Erythroblast (primary cell): ENCODE data around the gene KCTD10.

Source experiments
- GATA1 ChIP-seq: IDR thresholded peaks from 2 replicates; pipeline ENCODE4 v1.6.1; 2011; ENCODE audit warnings: low read depth, mild to moderate bottlenecking, control low read depth, low read length, moderate library complexity
- POLR2A ChIP-seq: IDR thresholded peaks from 2 replicates; pipeline ENCODE4 v1.6.1; 2011; ENCODE audit warnings: mild to moderate bottlenecking, low read length

DNA sequence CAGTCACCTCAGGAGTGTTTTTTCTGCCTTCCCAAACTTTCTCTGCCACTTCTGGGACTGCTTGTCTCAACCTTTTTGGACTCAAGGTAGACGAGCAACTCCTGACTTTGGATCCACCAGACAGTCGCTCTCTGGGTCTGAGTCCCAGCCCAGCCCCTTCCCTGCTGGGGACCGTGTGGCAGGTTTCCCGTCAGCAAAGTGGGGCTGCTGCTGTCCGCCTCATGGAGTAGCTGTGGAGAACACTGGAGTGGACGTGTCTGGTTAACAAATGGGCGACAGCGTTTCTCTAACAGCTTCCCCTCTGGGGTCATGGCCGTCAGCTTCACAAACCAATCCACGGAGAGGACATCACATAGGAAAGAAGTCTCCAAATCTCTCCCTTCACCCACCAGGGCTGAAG is 54.8 kb downstream of the KCTD10 start:
- TF ChIP-seq POLR2A (no peak), GATA1 (no peak)
